Spleen (tissue), 11 donors: ENCODE data around the gene FGGY. TPM values are rescaled to one million over a fixed set of nuclear protein-coding genes. Genes with fewer than 3 reads are reported as not detected.
"Not testable (repeated sequence)": the region's sequence is repeated elsewhere in the genome, so short reads cannot be mapped to it uniquely, and the experiment has no call there.

Experiments
- DNase-seq: peaks from one replicate; pipeline ENCODE4 v3.0.0-alpha.2; 2020
- H3K27ac ChIP-seq, 8 donors: fragments of 200-600 bp; sonication (generic) in 7 of 8; 1 replicate in 4 of 8; 2 replicates in 4 of 8; pipeline versions ENCODE4 v1.5.0 to v1.8.0; 2016 to 2021; ENCODE audit warnings: inconsistent platforms in 4 of 8, mild to moderate bottlenecking in 4 of 8, moderate library complexity in 1 of 8
- H3K27me3 ChIP-seq, 7 donors: fragments of 200-600 bp; sonication (generic) in 6 of 7; replicated peaks in 1 of 7; 1 replicate in 4 of 7; 2 replicates in 3 of 7; pipeline versions ENCODE4 v1.5.0 to v1.8.0; 2016 to 2021; ENCODE audit warnings: inconsistent platforms in 3 of 7, mild to moderate bottlenecking in 1 of 7
- H3K36me3 ChIP-seq, 6 donors: fragments of 200-600 bp; sonication (generic) in 5 of 6; 1 replicate in 4 of 6; 2 replicates in 2 of 6; pipeline versions ENCODE4 v1.5.0 to v1.8.0; 2016 to 2021; ENCODE audit warnings: inconsistent platforms in 2 of 6
- H3K4me1 ChIP-seq, 6 donors: fragments of 200-600 bp; sonication (generic) in 5 of 6; 1 replicate in 3 of 6; 2 replicates in 3 of 6; pipeline versions ENCODE4 v1.5.0 to v1.8.0; 2016 to 2021; ENCODE audit warnings: inconsistent platforms in 3 of 6
- H3K4me3 ChIP-seq, 8 donors: fragments of 200-600 bp; sonication (generic) in 7 of 8; 1 replicate in 4 of 8; 2 replicates in 4 of 8; pipeline versions ENCODE4 v1.5.0 to v1.8.0; 2016 to 2021; ENCODE audit warnings: inconsistent platforms in 4 of 8, mild to moderate bottlenecking in 4 of 8, moderate library complexity in 2 of 8
- H3K9me3 ChIP-seq, 8 donors: fragments of 200-600 bp; sonication (generic) in 7 of 8; 1 replicate in 4 of 8; 2 replicates in 4 of 8; pipeline versions ENCODE4 v1.5.0 to v1.8.0; 2016 to 2021; ENCODE audit warnings: inconsistent platforms in 4 of 8
- CTCF ChIP-seq, 11 experiments: fragments of 200-600 bp in 7 of 11; fragments of 450-650 bp in 4 of 11; sonication (generic) in 4 of 11; IDR thresholded peaks in 8 of 11; conservative IDR thresholded peaks in 3 of 11; 1 replicate in 7 of 11; 2 replicates in 4 of 11; pipeline versions ENCODE4 v1.4.0 to v1.8.0; 2016 to 2021; ENCODE audit warnings: antibody characterized with exemption in 11 of 11, inconsistent platforms in 4 of 11, mild to moderate bottlenecking in 1 of 11
- POLR2A ChIP-seq, 3 donors: fragments of 450-650 bp; IDR thresholded peaks; one replicate each; pipeline ENCODE4 v1.5.1; 2017; ENCODE audit warnings: antibody characterized with exemption in 3 of 3, mild to moderate bottlenecking in 1 of 3
- POLR2AphosphoS5 ChIP-seq, 3 donors: sonication (generic); formaldehyde crosslinking; IDR thresholded peaks; one replicate each; pipeline ENCODE4 v1.5.1; 2017; ENCODE audit warnings: antibody characterized with exemption in 3 of 3
- WGBS, 5 donors: extraction: QIAGEN DNeasy Blood & Tissue Kit in 3 of 5; methylation state at CpG; one replicate each; pipeline versions ENCODE4 v1.1.5 to v1.1.7; 2013 to 2018; 5-methylcytosine and 5-hydroxymethylcytosine counted together
- intact Hi-C: fragments of 100-400 bp; cut with DNase I; formaldehyde crosslinking; loops from one replicate; pipeline ENCODE4 v1.15.0; 2023; ENCODE audit warnings: low total_unique reads
- polyA plus RNA-seq, 3 donors: library from polyadenylated mRNA; stranded (reverse); fragments of 200-250 nt; gene quantifications; one replicate each; pipeline ENCODE4 v1.2.1, GENCODE V29; 2013
- total RNA-seq, 7 donors: library from RNA; depleted of rRNA in 3 of 7; stranded (reverse); fragments of >200 nt in 3 of 7; fragmentation: NEBNext Ultra II Directional in 4 of 7; extraction: Animal tissue kit (Norgen Biotek cat#: 25700) in 4 of 7; gene quantifications; one replicate each; pipeline versions ENCODE4 v1.1.0 to v1.2.1, GENCODE V29; 2016 to 2021
- donor health status: healthy with polysubstance abuse.
- donor health status: DM: no; HTN: no; CAD: no; lungs with moderate emphysema.
- donor health status: DM: no; HTN: no; CAD: no.
- donor health status: Bipolar disorder and iron deficiency.
- donor health status: healthy.
- donor health status: DM: no; HTN: no; CAD: no.
- donor health status: DM: yes; HTN: yes; CAD: no.

Gene FGGY
- total and polyA plus RNA-seq, 10 donors: 1.7 to 27.8 (median 13.2) TPM

GRCh38 chr1:59640851-59641250 lies 344.0 kb downstream of the FGGY start:
- Histone ChIP-seq H3K9me3 (no peaks in the 10 kb centered on the region), H3K36me3 (no peaks in the 10 kb centered on the region), H3K27me3 (no peaks in the 10 kb centered on the region), H3K4me1 (no peaks in the 10 kb centered on the region), H3K4me3 (no peak overlapping the region), H3K27ac (no peak overlapping the region)
- TF ChIP-seq POLR2AphosphoS5 (IDR thresholded peaks at IDR 0.05): no peak
- TF ChIP-seq CTCF (IDR thresholded peaks at IDR 0.05 in 8 of 11, conservative IDR thresholded peaks at IDR 0.05 in 3 of 11): no peak
- TF ChIP-seq POLR2A (IDR thresholded peaks at IDR 0.05): no peak
- DNase-seq: no peak
- WGBS, 5 donors: 73 to 86% (median 81%) methylated on average over 2 of the region's 2 CpGs
- intact Hi-C loops: no loop called here

- H3K4me3 ChIP-seq: no peak overlapping the region
- TF ChIP-seq POLR2AphosphoS5 (IDR thresholded peaks at IDR 0.05) (no peak), POLR2A (IDR thresholded peaks at IDR 0.05) (no peak), CTCF (IDR thresholded peaks at IDR 0.05 in 8 of 11, conservative IDR thresholded peaks at IDR 0.05 in 3 of 11) (no peak)
- no peaks in the 10 kb centered on the region for H3K4me1 ChIP-seq
- WGBS, 5 donors: 85 to 95% (median 92%) methylated on average over 2 of the region's 2 CpGs
- no peak for DNase-seq
- no peaks in the 10 kb centered on the region for H3K9me3 ChIP-seq
- no peaks in the 10 kb centered on the region for H3K27me3 ChIP-seq
- intact Hi-C loops: no loop called here
- no peaks in the 10 kb centered on the region for H3K36me3 ChIP-seq
- H3K27ac ChIP-seq: no peak overlapping the region
Measured at GRCh38 chr1:59641836-59642235, 344.9 kb downstream of the FGGY start.

- H3K4me1 ChIP-seq: no peaks in the 10 kb centered on the region
Measured at GRCh38 chr1:59643526-59643925, 346.6 kb downstream of the FGGY start.

GRCh38 chr1:59645893-59646292 lies 349.0 kb downstream of the FGGY start:
- no peaks in the 10 kb centered on the region for H3K36me3 ChIP-seq
- H3K4me1 ChIP-seq: no peaks in the 10 kb centered on the region
- DNase-seq: no peak
- H3K4me3 ChIP-seq: no peak overlapping the region
- H3K9me3 ChIP-seq: no peaks in the 10 kb centered on the region
- 93 to 95% (median 94%) methylated on average over 2 of the region's 2 CpGs for WGBS, 5 donors
- intact Hi-C loops: no loop called here
- H3K27ac ChIP-seq: no peak overlapping the region
- no peaks in the 10 kb centered on the region for H3K27me3 ChIP-seq
- TF ChIP-seq POLR2A (IDR thresholded peaks at IDR 0.05) (no peak), CTCF (IDR thresholded peaks at IDR 0.05 in 8 of 11, conservative IDR thresholded peaks at IDR 0.05 in 3 of 11) (no peak), POLR2AphosphoS5 (IDR thresholded peaks at IDR 0.05) (no peak)

More at GRCh38 chr1:59643526-59643925, 346.6 kb downstream of the FGGY start:
- no peaks in the 10 kb centered on the region for H3K36me3 ChIP-seq
- intact Hi-C loops: no loop called here
- 96 to 100% (median 98%) methylated on average over 1 of the region's 1 CpG for WGBS, 5 donors
- H3K4me3 ChIP-seq: no peak overlapping the region
- TF ChIP-seq CTCF (IDR thresholded peaks at IDR 0.05 in 8 of 11, conservative IDR thresholded peaks at IDR 0.05 in 3 of 11) (no peak), POLR2A (IDR thresholded peaks at IDR 0.05) (no peak), POLR2AphosphoS5 (IDR thresholded peaks at IDR 0.05) (no peak)
- no peaks in the 10 kb centered on the region for H3K9me3 ChIP-seq
- no peaks in the 10 kb centered on the region for H3K27me3 ChIP-seq
- no peak for DNase-seq
- no peak overlapping the region for H3K27ac ChIP-seq

GRCh38 chr1:59653142-59653958 lies 356.5 kb downstream of the FGGY start:
- H3K36me3 ChIP-seq, DNase-seq, H3K4me1 ChIP-seq, H3K27me3 ChIP-seq, intact Hi-C loops, H3K9me3 ChIP-seq, H3K4me3 ChIP-seq, H3K27ac ChIP-seq: not testable (repeated sequence)
- 93 to 95% (median 95%) methylated on average over 13 to 30 of the region's 30 CpGs for WGBS, 5 donors
